ENCODE results near the gene KRT3. TPM values are rescaled to one million over a fixed set of nuclear protein-coding genes. Genes with fewer than 3 reads are reported as not detected.

KRT3 gene
- total and polyA plus RNA-seq, 10 of the 15 experiments (the other 5 are each of a cell fraction or from before 2014, with no cell fraction given) = not detected

- intact Hi-C loops (cut with micrococcal nuclease; ENCODE audit: unreplicated experiment) = no loop called here
- CTCF ChIA-PET = no interaction called here
- SMC1A ChIA-PET (ENCODE audit: uncharacterized antibody, unreplicated experiment) = interaction anchor here (0.7 kb wide), 1 partner anchor 181 kb away, joined by 3 read pairs; no protein-coding TSS in a partner anchor
- RAD21 ChIA-PET (ENCODE audit: unreplicated experiment) = no interaction called here
- no peaks in the 10 kb centered on the region for H3K4me1 ChIP-seq (ENCODE audit: control insufficient read depth, insufficient read depth, low read length)
- no peaks in the 10 kb centered on the region for H3K9me3 ChIP-seq (replicated peaks; ENCODE audit: control insufficient read depth, insufficient read depth, low read length)
- DNase-seq (ENCODE audit: low read depth, low spot score) (no peak), FAIRE-seq (no peak), ATAC-seq (no peak)
- H3K4me3 ChIP-seq = no peak overlapping the region
- peaks cover 0 to 2% of the 10 kb centered on the region in 2 experiments; a peak in 1 of 4 replicates for H3K27me3 ChIP-seq (replicated peaks in 1 of 2; ENCODE audit: control insufficient read depth in 2 of 2, insufficient read depth in 2 of 2, low read length in 1 of 2)
- no peak overlapping the region for H3K9ac ChIP-seq (ENCODE audit: control insufficient read depth, insufficient read depth, low read length)
- no peaks in the 10 kb centered on the region for H3K36me3 ChIP-seq (ENCODE audit: control insufficient read depth in 2 of 2, insufficient read depth in 2 of 2, low read length in 1 of 2)
- POLR2A ChIA-PET = no interaction called here
- H3K79me2 ChIP-seq (ENCODE audit: control insufficient read depth, insufficient read depth, low read length) = no peaks in the 10 kb centered on the region
- H3K27ac ChIP-seq (ENCODE audit: control insufficient read depth, insufficient read depth) = no peak overlapping the region
- H2AFZ ChIP-seq (ENCODE audit: control insufficient read depth, low read depth, low read length) = no peak overlapping the region
- BruUV-seq (replicated peaks) = no TSS peak
- no peak for TF ChIP-seq HCFC1 (IDR thresholded peaks at IDR 0.05; ENCODE audit: low read length)
- no peak for TF ChIP-seq TCF3 (IDR thresholded peaks at IDR 0.05; ENCODE audit: borderline replicate concordance, insufficient read depth, low read depth, low read length)
- TF ChIP-seq SMARCA5 (IDR thresholded peaks at IDR 0.05) = no peak
- no peak for TF ChIP-seq ZNF207 (IDR thresholded peaks at IDR 0.05; ENCODE audit: borderline replicate concordance)
- no peak for TF ChIP-seq HDAC6 (IDR thresholded peaks at IDR 0.05; ENCODE audit: unreplicated experiment)
- no peak for TF ChIP-seq IKZF1 (conservative IDR thresholded peaks at IDR 0.05)
- no peak for TF ChIP-seq ZNF384 (IDR thresholded peaks at IDR 0.05; ENCODE audit: borderline replicate concordance, low read depth, low read length)
- TF ChIP-seq NBN (IDR thresholded peaks at IDR 0.05) = no peak
- in situ Hi-C loops (cut with MboI) = no loop called here
- WGBS (ENCODE audit: insufficient coverage, insufficient replicate concordance, low lambda C conversion rate, missing lambda C conversion rate) = 0% methylated on average over 1 of the region's 1 CpG
- no peaks in the 10 kb centered on the region for H4K20me1 ChIP-seq (ENCODE audit: control insufficient read depth, insufficient read depth)
- H3K4me2 ChIP-seq (ENCODE audit: control insufficient read depth, insufficient read depth) = no peak overlapping the region
Measured at GRCh38 chr12:52800259-52800917, 4.5 kb upstream of the KRT3 start.

Measured in GM12878 (cell line).